ENCODE results near the gene FGGY.

Gene FGGY

GRCh38 chr1:59788825-59789224 is 491.9 kb downstream of the FGGY start:
- DNase-seq (ENCODE audit: low read depth in 2 of 2, low spot score in 1 of 2), result no peak

- DNase-seq (ENCODE audit: low read depth in 2 of 2, low spot score in 1 of 2), result no peak
Observed at GRCh38 chr1:59798600-59798999, 501.7 kb downstream of the FGGY start.

GRCh38 chr1:59803458-59804038 is 506.7 kb downstream of the FGGY start:
- DNase-seq (ENCODE audit: low read depth in 2 of 2, low spot score in 1 of 2), result no peak

GRCh38 chr1:59804301-59804700 is 507.4 kb downstream of the FGGY start:
- no peak for DNase-seq (ENCODE audit: low read depth in 2 of 2, low spot score in 1 of 2)

GRCh38 chr1:59805554-59805953 is 508.7 kb downstream of the FGGY start:
- DNase-seq (ENCODE audit: low read depth in 2 of 2, low spot score in 1 of 2), result no peak
